ENCODE data around the gene ODC1. TPM values are rescaled to one million over a fixed set of nuclear protein-coding genes. Genes with fewer than 3 reads are reported as not detected.
"Not testable (repeated sequence)": the region's sequence is repeated elsewhere in the genome, so short reads cannot be mapped to it uniquely, and the experiment has no call there.

Gene ODC1
- total RNA-seq (2014; rRNA removed; shearing (Covaris generic)): 59.6 and 62.3 TPM in 2 replicates
- polyA plus RNA-seq (2015; cell fraction: cytosol; rRNA removed): 62.8 and 76.2 TPM in 2 replicates
- 30.8 and 38.2 TPM in 2 replicates for polyA plus RNA-seq (2015; cell fraction: nucleus; rRNA removed)

DNA sequence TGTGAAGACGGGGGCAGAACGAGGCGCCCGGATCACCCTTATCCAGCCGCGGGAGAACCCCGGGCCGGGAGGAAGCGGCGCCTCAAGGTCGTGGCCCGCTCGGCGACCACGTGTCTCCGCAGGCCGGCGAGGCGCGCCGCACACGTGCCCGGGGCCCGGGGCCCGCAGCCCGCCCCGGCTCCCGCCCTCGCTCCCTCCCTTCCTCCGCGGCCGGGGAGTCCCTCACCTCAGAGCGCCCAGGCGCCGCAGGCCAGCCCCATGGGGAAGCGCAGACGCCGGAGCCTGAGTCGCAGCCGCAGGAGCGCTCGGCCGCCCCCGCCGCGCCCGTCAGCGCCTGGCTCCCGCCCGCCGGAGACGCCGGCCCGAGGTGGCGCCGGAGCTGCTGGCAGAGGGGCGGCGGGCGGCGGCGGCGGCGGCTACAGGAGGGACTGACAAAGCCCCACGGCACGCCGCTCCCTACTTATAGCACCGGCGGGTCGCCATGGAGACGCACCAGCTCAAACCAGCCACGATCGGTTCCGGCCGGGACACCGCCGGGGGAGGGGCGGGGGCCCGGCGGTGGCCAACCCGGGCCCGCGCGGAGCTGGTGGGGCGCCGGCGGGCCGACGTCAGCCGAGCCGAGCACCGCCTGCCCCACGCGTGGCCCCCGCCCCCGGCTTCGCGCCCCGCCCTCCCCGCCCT is at the start of gene ODC1:
Gene ODC1, minus strand, starts transcription at position 433 of the 681 bp plus-strand sequence. CDS start 3,295 bp downstream, outside the sequence.
- peak; percentile 60 for DNase-seq (ENCODE audit: low read depth, low spot score)
- in situ Hi-C loops (cut with HindIII; ENCODE audit: low pct_unique_long_range_greater_than_20kb, low sequenced_read_pairs): no loop called here

DNA sequence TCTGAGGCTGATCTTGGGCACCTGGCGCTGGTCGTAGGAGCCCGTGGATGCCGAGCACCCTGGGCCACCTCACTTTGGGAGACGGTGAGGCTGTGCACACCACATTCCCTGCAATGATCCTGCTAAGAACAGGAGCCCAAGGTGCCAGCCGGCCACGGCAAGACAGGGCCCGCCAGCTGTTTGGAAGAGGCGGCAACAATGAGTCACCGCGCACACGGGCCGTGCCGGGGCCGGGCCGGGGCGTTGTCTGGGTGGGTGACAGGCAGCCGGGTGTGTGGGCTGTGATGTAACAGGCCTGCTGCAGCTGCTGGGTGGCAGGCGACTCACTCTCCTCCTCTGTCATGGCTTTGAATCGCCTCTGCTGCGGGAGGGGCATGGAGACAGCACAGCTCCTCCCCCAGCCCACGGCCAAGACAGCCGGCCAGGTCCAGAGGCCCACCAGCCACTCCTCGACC is 49.7 kb upstream of the ODC1 start:
- DNase-seq (ENCODE audit: low read depth, low spot score): no peak
- in situ Hi-C loops (cut with HindIII; ENCODE audit: low pct_unique_long_range_greater_than_20kb, low sequenced_read_pairs): no loop called here

DNA sequence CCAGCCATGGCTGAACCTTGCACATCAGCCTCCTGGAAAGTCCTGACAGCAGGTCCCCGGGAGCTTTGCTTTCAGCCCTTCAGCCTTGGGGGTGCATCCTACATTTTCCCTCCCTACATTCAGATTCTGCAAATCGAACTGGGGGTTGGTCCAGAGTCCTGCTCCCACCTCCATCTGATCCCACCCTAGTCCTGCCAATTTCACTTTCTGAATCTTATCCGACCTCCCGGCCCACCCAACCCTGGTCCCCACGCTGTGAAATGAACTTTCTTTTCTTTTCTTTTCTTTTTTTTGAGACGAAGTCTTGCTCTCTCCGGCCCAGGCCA is 47.8 kb upstream of the ODC1 start:
- DNase-seq (ENCODE audit: low read depth, low spot score): no peak
- in situ Hi-C loops (cut with HindIII; ENCODE audit: low pct_unique_long_range_greater_than_20kb, low sequenced_read_pairs): no loop called here

DNA sequence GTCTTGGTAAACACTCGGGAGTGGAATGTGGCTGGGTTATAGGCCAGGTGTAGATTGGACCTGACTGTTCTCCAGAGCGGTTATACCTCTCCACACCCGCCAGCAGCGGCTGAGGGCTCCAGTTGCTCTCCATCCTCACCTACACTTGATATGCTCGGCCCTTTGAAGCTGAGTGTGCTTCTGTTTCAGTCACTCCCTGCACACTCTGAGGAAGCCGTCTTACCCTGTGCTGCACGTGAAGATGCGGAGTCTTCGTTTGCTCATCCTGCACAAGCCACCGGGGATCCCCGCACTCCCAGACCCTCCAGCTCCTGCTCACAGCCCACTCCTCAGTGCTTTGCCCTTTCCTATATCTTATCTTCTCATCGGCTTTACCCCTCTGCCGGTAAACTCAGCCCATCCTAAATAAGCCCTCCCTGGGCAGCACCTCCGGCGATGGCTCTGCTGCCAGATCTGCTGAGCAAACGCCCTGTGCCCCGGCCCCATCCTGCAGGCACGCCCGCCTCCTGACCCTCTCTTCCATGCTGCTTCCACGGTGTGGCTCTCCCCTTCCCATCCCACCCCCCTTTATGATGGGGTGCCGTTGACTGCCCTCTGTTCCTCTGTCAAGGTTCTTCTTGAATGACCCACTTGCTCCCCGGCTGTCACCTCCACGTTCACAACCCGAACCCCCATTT is 47.3 kb upstream of the ODC1 start:
- no peak for DNase-seq (ENCODE audit: low read depth, low spot score)
- in situ Hi-C loops (cut with HindIII; ENCODE audit: low pct_unique_long_range_greater_than_20kb, low sequenced_read_pairs): no loop called here

DNA sequence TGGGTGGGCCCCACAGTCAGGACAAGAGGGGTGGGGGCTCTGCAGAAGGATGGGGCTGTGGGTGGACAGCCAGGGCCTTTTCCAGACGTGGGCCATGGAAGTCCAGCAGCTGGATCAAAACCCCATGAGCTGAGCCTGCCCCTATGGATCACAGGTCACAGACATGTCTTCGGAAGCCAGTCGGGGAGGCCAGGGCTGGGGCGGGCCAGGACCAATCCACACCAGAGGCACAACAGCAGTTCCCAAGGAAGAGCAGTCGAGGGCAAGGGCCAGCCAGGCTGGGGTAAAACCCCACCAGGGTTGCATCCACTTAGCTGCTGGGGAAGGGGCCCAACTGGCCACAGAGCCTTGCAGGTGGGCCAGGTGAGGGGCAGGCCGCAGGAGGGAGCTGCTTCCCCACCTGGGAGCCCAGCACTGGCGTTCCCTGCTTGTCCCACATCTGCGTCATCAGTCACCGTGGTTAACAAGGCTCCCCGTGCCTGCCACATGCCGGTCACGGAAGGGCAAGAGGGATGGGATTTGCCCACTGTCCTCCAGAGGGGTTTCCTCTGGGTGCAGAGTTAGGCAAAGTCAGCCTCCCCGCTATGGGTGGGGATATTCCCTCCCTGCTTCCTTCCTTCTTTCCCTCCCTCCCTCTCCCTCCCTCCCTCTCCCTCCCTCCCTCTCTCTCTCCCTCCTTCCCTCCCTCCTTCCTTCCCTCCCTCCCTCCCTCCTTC is 46.4 kb upstream of the ODC1 start:
- in situ Hi-C loops (cut with HindIII; ENCODE audit: low pct_unique_long_range_greater_than_20kb, low sequenced_read_pairs): no loop called here
- DNase-seq (ENCODE audit: low read depth, low spot score): no peak

DNA sequence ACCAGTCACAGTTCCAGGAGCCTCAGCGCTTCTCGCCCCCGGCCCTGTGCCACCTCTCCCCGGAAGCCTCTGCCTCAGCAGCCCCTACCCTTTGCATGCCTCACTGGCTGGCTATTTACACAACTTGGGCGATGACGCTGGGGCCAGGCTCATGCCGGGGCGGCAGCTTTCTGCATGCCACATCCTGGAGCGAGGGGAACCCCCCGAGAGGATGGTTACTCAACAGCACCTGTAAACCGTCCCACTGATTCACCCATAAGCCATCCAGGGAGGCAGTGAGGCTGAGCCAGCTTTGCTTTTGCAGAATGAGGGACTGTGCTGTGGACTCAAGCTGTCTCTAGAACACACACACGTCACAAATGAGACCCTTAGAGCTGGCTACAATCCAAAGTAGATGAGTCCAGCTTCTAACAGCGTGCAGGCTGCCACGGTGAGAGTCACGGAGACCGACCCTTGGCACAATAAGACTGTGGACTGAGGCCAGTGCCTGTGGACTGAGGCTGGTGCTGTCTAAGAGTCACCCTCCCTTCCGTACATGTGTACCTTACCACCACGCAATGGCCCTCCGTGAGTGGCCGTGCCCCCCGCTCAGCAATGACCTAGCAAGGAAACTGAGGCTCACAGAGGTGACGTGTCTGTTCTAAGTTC is 45.6 kb upstream of the ODC1 start:
- no peak for DNase-seq (ENCODE audit: low read depth, low spot score)
- in situ Hi-C loops (cut with HindIII; ENCODE audit: low pct_unique_long_range_greater_than_20kb, low sequenced_read_pairs): no loop called here

DNA sequence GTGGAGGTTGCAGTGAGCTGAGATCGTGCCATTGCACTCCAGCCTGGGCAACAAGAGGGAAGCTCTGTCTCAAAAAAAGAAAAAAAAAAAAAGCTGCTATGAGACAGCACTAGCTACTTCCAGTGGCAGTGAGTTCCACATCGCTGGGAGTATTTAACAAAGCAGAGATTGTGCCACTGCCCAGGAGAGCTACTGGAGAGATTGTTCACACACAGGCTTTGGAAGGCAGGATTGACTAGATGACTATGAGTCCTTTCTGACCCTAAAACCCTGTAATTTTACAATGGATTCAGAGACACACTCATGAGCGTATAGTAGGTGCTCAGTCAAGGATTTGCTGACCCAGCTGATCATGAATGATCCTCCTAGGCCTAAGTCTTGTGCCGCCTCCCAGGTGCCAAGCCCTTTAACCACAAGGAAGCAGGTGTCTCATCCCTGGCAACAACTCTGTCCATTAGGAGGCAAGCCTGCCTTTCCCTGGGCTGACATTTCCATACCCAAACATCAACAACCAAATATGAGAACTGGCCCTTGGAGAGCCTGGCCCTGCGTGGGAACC is 45.0 kb upstream of the ODC1 start:
- DNase-seq (ENCODE audit: low read depth, low spot score): no peak
- in situ Hi-C loops (cut with HindIII; ENCODE audit: low pct_unique_long_range_greater_than_20kb, low sequenced_read_pairs): no loop called here

DNA sequence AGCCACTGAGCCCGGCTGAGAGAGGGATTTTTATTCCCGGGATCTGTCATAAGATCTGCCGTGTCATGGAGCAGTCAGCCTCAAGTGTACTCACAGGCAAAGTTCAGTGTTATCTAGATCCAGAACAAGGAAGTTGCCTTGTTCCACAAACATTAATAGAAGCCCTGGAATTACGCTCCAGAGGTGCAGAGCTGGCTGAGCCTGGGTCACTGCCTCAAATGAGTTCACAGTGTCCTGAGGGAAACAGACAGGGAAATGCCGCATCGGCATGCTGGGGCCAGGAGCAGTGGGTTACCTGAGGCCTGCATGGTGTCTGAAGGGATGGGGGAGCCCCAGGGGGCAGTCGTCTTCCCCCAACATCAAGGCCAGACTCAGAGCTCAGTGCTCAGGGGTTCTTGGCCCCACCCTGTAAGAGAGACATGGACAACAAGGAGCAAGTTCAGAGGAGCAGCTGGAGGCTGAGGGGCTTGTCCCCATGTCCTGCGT is 42.7 kb upstream of the ODC1 start:
- in situ Hi-C loops (cut with HindIII; ENCODE audit: low pct_unique_long_range_greater_than_20kb, low sequenced_read_pairs): no loop called here
- no peak for DNase-seq (ENCODE audit: low read depth, low spot score)

DNA sequence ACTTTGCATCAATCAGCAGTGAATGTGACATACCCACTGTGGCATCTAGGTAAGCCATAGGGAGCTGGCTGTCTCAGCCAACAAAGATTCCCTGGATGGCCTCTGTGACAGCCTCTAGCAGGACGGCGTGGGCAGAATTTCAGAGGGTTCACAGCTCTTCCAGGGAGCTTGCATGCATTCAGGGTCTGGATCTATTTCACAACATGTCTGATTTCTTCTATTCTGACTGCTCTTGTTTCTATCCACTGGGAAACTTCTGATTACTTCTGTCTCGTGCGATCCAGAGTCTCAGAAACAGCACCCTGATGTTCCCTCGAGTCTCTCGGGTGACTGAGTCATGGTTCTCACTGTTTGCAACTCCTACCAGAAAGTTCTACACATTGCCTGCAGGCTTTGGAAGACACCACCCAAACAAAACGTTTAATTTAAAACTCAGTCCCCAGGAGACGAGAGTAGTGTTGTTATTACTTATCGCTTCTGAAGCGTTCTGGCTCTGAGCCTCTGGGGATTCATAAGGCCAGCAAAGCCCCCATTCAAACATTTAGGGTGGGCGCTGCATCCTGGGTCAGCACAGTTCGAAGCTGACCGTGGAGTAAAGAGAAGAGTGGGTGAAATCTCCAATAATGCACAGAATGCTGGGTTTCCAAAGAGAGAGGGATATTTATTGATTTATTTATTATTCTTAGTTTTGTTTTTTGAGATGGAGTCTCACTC is 41.9 kb upstream of the ODC1 start:
- in situ Hi-C loops (cut with HindIII; ENCODE audit: low pct_unique_long_range_greater_than_20kb, low sequenced_read_pairs): no loop called here
- no peak for DNase-seq (ENCODE audit: low read depth, low spot score)

DNA sequence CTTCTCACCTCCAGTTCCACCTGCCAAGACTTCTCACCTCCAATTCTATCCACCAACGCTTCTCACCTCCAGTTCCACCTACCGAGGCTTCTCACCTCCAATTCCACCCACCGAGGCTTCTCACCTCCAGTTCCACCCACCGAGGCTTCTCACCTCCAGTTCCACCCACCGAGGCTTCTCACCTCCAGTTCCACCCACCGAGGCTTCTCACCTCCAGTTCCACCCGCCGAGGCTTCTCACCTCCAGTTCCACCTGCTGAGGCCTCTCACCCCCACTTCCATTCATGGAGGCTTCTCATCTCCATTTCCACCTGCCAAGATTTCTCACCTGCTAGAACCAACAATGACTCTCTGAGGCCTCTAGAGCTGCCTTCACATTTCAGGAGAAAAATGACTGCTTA is 40.0 kb upstream of the ODC1 start:
- DNase-seq (ENCODE audit: low read depth, low spot score); in situ Hi-C loops (cut with HindIII; ENCODE audit: low pct_unique_long_range_greater_than_20kb, low sequenced_read_pairs): not testable (repeated sequence)

DNA sequence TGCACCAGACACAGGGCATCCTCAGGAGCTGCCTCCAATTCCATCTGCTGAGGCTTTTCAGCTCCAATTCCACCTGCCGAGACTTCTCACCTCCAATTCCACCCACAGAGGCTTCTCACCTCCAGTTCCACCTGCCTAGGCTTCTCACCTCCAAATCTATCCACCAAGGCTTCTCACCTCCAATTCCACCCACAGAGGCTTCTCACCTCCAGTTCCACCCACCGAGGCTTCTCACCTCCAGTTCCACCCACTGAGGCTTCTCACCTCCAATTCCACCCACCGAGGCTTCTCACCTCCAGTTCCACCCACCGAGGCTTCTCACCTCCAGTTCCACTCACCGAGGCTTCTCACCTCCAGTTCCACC is 39.6 kb upstream of the ODC1 start:
- in situ Hi-C loops (cut with HindIII; ENCODE audit: low pct_unique_long_range_greater_than_20kb, low sequenced_read_pairs); DNase-seq (ENCODE audit: low read depth, low spot score): not testable (repeated sequence)

DNA sequence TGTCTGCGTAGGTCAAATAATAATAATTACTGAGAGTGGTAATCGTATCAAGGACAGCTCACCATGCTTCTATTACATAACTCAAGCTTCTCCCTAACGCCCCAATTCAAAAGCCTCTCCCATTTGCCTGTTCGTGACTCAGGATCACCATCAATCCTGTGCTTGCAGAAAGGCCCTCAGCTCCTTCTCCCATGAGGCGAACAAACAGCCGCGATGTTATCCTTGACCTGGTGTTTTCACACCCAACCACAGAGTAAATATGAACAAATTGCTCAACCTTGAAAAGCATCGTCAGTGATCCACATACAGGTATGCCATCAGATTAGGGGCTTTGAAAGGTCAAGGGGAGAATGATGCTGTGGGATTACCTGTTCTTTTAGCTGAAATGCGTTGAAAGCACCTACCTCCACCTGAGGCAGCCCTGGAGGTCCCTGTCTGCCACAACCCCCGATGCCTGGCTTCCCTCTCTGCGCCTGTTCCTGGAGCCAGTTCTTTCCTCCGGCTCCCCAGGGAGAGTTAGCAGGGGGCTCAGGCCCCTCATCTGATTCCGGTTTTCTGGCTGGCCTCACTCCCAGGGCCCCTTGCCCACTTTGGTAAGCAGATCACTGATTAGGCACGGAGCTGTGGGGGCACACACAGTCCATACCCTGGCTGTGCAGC is 39.1 kb upstream of the ODC1 start:
- in situ Hi-C loops (cut with HindIII; ENCODE audit: low pct_unique_long_range_greater_than_20kb, low sequenced_read_pairs): no loop called here
- DNase-seq (ENCODE audit: low read depth, low spot score): no peak

DNA sequence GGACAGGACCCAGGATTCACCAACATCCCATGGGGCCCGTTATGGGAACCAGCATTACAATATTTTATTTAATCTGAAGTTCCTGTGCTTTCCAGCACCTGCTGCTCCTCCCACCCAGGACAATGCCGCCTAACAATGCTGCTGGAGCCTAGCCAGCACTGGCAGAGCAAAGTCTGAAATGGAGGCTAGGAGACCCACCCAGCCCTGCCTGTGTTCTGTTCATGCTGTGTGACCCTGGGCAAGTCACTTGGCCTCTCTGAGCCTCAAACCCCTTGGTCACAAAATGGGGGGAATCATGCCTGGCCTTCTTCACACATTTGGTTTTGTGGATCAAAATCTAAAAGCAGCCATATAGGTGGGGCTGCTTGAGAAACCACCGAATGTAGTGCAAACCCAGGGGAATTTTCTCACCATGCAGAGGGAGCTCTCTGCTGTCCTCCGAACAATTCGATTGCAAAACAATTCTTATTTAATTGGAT is 38.5 kb upstream of the ODC1 start:
- DNase-seq (ENCODE audit: low read depth, low spot score): no peak
- in situ Hi-C loops (cut with HindIII; ENCODE audit: low pct_unique_long_range_greater_than_20kb, low sequenced_read_pairs): no loop called here

DNA sequence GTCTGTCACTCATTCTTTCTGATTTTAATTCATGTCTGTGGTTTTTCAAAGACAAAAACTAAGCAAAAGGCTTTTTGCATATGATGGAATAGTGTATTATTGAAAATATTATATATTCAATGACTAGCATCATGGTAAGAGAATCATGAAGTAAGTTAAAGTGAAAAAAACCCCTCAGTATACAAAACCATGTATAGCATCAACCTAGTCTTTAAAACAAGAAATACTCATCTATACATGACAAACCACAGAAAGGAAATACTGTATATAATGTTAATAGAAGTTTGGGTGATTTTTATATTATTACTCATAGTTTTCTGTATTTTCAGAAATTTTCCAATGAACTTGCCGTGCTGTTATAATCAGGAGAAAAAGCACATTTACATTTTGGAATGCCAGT is 38.0 kb upstream of the ODC1 start:
- DNase-seq (ENCODE audit: low read depth, low spot score): no peak
- in situ Hi-C loops (cut with HindIII; ENCODE audit: low pct_unique_long_range_greater_than_20kb, low sequenced_read_pairs): no loop called here

DNA sequence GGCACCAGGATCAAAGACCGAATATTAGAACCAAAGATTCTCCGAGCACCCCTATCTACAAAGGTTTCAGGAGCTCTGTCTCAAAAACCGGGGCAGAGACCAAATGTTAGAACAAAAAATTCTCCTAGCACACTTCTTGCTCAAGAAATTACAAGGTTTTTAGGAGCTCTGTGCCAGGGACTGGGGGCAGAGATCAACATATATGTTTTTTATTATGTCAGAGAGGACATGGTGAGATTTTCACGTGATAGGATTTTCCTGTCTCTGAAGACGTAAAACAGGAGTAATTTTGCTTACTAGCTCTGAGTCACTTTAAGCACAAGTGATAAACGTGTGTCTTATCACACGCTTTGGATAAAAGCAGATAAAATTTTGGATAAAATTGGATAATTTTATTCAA is 34.8 kb upstream of the ODC1 start:
- DNase-seq (ENCODE audit: low read depth, low spot score): no peak
- in situ Hi-C loops (cut with HindIII; ENCODE audit: low pct_unique_long_range_greater_than_20kb, low sequenced_read_pairs): no loop called here

DNA sequence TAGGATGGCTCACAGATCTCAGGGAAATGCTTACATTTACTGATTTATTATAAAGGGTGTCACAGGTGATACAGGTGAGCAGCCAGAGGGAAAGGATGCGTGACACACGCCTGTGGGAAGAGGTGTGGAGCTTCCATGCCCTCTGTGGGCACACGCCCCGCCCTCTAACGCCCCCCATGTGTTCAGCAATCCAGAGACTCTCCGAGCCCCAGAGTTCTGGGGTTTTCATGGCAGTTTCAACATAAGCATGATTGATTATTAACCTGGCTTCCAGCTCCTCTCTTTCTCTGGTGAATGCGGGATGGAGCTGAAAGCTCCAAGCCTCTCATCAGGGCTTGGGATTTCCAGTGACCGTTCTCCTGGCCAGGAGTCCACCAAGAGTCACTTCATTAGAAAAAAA is 34.3 kb upstream of the ODC1 start:
- no peak for DNase-seq (ENCODE audit: low read depth, low spot score)
- in situ Hi-C loops (cut with HindIII; ENCODE audit: low pct_unique_long_range_greater_than_20kb, low sequenced_read_pairs): no loop called here

All from SK-MEL-5 (cell line).